Activated T-cell treated with anti-CD3 and anti-CD28 coated beads, Interleukin-2, amount 50 U/mL, for 24 hours (primary cell): ENCODE measurements around the gene AHRR.
"Not testable (repeated sequence)": the region's sequence is repeated elsewhere in the genome, so short reads cannot be mapped to it uniquely, and the experiment has no call there.

Source experiments
- DNase-seq: peaks from one replicate; pipeline ENCODE4 v3.0.0-alpha.2; 2020
- H3K27ac Mint-ChIP-seq: 2 replicates; pipeline ENCODE4 v1.8.0; 2020; ENCODE audit warnings: mild to moderate bottlenecking, mixed read lengths
- H3K27me3 Mint-ChIP-seq: 2 replicates; pipeline ENCODE4 v1.8.0; 2020; ENCODE audit warnings: mixed read lengths
- H3K36me3 Mint-ChIP-seq: 2 replicates; pipeline ENCODE4 v1.8.0; 2020; ENCODE audit warnings: low read depth, mixed read lengths
- H3K4me1 Mint-ChIP-seq: 2 replicates; pipeline ENCODE4 v1.8.0; 2020; ENCODE audit warnings: low read depth, mixed read lengths
- H3K4me3 Mint-ChIP-seq: 2 replicates; pipeline ENCODE4 v1.8.0; 2020; ENCODE audit warnings: mild to moderate bottlenecking, moderate library complexity, mixed read lengths
- H3K9me3 Mint-ChIP-seq: 2 replicates; pipeline ENCODE4 v1.8.0; 2020; ENCODE audit warnings: mixed read lengths

AHRR gene

DNA sequence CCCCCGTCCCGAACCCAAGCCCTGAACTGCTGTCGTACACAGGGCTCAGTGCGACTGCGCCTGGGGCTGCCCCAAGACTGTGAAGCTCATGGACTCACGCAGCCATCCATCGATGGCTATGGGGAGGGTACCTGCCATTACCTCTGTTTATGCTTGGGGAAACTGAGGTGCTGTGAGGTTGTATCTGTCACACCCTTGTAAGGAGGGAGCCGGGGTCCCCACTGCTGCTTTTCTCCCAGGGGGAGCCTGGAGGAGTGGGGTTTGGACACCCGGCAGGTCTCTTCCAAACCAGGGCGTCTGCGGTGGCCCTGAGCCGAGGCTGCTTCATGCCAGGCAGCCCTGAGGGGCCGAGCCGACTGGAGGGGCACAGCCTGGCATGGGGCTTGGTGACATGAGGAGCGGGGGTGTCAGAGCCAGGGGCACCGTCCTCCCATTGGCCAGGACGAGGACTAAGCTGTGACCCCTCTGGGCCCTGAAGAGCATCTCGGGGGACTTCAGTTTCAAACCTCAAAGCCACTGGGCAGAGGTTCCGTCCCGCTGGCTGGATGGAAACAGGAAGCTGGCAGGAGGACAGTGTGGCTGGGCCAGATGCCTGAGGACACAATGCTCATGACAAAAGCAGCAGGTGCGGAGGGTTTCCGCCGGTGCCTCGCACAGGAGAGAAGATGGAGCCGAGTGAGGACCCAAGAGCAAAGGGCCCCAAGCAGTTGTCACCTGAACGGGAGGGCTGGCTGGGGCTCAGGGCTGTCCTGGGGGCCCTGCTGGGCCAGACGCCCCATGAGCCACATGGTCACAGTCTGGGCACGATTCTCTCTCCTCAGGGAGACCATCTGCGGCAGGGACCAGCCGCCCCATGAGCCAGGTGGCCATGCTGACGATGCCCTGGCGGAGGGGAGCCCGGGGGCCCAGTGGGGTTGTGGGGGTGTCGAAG, 67.0 kb downstream of the AHRR start:
- Mint-ChIP-seq H3K4me1 (peaks cover 29% of the 10 kb centered on the region), H3K4me3 (no peak overlapping the region), H3K27me3 (peaks cover 3% of the 10 kb centered on the region), H3K27ac (no peak overlapping the region), H3K36me3 (peaks cover 46% of the 10 kb centered on the region), H3K9me3 (peaks cover 9% of the 10 kb centered on the region)
- no peak for DNase-seq

DNA sequence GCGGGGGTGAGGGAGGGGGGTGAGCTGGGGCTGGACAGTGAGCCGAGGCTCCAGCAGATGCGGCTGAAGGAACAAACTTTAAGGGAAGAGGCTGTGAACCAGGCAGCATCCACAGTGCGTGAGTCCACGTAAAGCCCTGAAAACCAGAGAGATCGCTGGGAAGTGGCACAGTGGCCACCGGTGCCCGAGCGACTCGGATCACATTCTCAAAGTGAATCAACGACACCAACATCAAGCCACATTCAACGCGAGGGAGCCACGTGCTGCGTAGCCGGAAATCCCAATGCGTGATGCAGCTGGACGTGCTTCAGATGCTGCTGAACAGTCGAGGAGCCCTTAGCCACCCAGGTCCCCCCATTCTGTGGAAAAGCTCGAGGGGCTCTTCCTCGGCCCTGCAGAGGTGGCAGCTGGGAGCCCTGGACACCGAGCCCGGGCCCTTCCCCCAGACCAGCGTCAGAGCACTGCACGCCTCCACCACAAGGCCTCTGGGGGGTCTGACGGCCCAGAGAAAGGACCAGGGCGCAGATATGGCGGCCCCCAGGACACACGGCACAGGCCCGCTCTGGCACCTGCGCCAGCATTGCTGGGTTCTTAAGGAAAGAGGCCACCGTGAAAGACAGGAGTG, 67.8 kb downstream of the AHRR start:
- Mint-ChIP-seq H3K36me3 (peaks cover 41% of the 10 kb centered on the region), H3K27ac (no peak overlapping the region), H3K27me3 (peaks cover 3% of the 10 kb centered on the region), H3K9me3 (peaks cover 9% of the 10 kb centered on the region), H3K4me3 (no peak overlapping the region), H3K4me1 (peaks cover 29% of the 10 kb centered on the region)
- DNase-seq, result no peak

DNA sequence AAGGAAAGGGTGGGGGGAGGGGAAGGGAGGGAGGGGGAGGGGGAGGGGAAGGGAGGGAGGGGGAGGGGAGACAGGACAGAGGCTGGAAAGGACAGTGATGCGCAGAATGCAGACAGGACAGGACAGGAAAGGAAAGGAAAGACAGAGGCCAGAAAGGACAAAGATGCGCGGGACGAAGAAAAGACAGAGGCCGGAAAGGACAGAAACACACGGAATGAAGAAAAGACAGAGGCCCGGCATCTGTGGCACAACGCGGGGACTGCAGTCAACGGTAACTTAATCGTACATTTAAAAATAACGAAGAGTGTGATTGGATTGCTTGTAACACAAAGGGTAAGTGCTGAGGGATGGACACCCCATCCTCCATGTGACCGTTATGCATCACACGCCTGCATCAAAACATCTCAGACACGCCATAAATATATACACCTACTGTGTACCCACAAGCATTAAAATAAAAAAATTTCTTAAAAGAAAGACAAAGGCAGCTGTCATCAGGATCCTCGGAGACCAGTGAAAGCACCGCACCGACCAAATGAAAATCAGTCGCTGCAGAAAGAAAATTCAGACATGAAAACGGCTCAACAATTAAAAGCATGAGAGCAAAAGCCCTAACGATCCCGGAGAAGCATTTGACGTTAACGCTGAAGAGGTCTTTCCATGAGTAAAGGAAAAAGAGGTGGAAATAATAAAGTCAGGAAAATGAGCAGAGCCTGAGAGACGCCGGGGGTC, 68.5 kb downstream of the AHRR start:
- H3K4me1 Mint-ChIP-seq, result peaks cover 29% of the 10 kb centered on the region
- peaks cover 34% of the 10 kb centered on the region for H3K36me3 Mint-ChIP-seq
- no peak overlapping the region for H3K27ac Mint-ChIP-seq
- no peak for DNase-seq
- H3K9me3 Mint-ChIP-seq, result peaks cover 9% of the 10 kb centered on the region
- no peak overlapping the region for H3K4me3 Mint-ChIP-seq
- H3K27me3 Mint-ChIP-seq, result peaks cover 3% of the 10 kb centered on the region

DNA sequence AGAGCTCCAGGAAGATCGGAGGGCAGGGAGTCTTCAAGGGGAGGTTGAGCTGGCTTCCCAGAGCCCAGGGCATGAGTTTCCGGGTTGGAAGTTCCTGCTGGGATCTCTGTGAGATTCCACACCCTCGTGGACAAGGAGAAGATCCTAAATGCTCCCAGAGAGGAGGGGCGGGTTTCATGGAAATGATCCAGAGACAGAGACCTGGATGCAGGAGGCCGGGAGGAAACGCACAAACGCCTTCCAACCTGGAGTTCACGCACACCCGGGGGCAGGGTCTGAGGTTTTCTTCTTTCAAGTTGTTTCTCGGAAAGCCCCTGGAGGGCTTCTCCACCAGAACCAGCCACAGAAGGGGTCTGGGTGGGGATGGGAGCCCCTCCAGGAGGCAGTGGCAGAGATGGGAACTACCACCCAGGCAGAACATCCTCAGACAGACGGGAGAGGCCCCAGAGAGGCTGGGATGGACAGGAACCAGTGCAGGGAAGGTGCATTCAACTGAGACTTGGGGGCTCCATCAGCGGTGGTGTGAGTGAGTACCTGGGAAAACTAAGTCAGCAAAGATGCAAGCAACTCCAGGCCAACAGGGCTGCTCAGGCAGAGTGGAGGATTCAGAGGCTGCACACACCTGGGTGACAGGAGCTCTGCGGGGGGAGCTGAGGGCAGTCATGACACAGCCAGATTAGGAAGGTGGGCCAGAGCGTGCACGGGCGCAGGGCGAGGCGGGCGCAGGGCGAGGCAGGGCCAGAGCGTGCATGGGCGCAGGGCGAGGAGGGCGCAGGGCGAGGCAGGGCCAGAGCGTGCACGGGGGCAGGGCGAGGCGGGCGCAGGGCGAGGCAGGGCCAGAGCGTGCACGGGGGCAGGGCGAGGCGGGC, 69.3 kb downstream of the AHRR start:
- Mint-ChIP-seq H3K9me3 (peaks cover 4% of the 10 kb centered on the region), H3K27ac (no peak overlapping the region), H3K4me1 (peaks cover 29% of the 10 kb centered on the region), H3K4me3 (no peak overlapping the region), H3K36me3 (peaks cover 26% of the 10 kb centered on the region), H3K27me3 (peaks cover 3% of the 10 kb centered on the region)
- DNase-seq, result peak; percentile 26

DNA sequence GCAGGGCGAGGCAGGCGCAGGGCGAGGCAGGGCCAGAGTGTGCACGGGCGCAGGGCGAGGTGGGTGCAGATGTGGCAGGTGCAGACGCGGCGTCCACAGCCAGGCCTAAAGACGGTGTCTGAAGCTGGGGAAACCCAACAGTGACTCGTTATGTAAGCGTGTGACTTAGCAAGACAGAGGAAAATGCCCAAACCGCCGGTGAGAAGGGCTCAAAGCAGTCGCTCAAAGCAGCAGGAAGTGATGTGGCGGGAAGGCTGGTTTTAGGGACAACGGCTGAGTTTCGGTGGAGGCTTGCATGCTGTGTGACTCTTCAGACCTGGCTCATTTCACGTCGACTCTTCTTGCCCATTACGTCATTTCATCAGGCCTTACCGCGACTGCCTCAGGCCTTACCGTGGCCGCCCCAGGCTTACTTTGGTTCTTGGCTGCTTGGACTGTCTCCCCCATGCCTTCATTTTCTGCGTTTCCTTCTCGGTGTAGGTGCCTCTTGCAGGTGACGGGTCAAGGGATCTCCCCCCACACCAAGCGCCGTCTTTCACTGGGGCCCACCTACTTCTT, 71.0 kb downstream of the AHRR start:
- Mint-ChIP-seq H3K36me3 (peaks cover 14% of the 10 kb centered on the region), H3K27ac (peak overlapping the region; percentile 92), H3K9me3 (no peaks in the 10 kb centered on the region), H3K4me1 (peaks cover 29% of the 10 kb centered on the region), H3K4me3 (peak overlapping the region; percentile 71), H3K27me3 (no peaks in the 10 kb centered on the region)
- peak; percentile 81 for DNase-seq

DNA sequence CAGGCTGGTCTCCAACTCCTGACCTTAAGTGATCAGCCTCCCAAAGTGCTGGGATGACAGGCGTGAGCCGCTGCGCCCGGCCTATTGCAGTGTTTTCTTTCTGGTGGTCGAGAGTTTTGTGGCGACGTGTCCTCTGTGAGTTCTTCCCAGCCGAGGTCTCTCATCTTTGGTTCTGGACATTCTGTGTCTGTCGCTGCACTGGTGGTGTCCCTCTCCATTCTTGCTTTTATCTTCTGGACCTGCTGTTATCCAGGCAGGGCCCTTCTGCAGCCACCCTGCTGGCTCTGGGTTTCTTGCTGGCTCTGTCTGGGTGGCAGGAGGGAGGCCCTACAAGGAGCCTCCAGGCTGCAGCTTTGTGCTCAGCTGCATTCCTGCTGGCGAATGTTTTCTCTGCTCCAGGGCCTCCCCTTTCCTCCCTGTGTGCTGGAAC, 72.3 kb downstream of the AHRR start:
- peaks cover 34% of the 10 kb centered on the region for H3K4me1 Mint-ChIP-seq
- H3K36me3 Mint-ChIP-seq, result peaks cover 7% of the 10 kb centered on the region
- no peaks in the 10 kb centered on the region for H3K27me3 Mint-ChIP-seq
- peak overlapping the region; percentile 71 for H3K4me3 Mint-ChIP-seq
- peak overlapping the region; percentile 92 for H3K27ac Mint-ChIP-seq
- DNase-seq, result peak; percentile 31
- H3K9me3 Mint-ChIP-seq, result no peaks in the 10 kb centered on the region

DNA sequence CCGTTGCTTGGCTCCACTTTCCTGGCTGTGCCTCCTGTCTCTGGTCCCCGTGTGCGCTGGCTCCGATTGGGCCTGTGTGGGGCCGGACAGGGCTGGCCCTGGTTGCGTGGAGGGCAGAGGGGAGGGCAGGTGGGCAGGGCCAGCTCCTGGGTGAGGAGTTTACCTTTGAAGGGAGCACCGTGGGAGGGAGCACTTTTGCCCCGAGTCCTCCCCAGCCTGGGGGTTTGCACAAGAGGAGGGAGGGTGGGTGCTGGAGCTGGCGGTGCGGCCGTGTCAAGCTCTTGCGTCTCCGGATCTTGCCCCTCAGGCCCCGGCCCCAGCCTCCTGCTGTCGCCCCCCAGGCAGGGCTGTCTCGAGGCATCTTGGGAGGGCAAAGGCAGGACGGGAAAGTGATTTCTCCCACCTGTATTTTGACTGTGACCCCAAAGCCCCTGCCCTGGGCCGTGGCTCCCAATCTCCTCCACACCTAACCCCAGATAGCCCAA, 73.2 kb downstream of the AHRR start:
- Mint-ChIP-seq H3K9me3 (no peaks in the 10 kb centered on the region), H3K4me3 (no peak overlapping the region), H3K36me3 (peaks cover 13% of the 10 kb centered on the region), H3K4me1 (peaks cover 41% of the 10 kb centered on the region), H3K27me3 (peaks cover 5% of the 10 kb centered on the region), H3K27ac (peak overlapping the region; percentile 14)
- peak; percentile 28 for DNase-seq

DNA sequence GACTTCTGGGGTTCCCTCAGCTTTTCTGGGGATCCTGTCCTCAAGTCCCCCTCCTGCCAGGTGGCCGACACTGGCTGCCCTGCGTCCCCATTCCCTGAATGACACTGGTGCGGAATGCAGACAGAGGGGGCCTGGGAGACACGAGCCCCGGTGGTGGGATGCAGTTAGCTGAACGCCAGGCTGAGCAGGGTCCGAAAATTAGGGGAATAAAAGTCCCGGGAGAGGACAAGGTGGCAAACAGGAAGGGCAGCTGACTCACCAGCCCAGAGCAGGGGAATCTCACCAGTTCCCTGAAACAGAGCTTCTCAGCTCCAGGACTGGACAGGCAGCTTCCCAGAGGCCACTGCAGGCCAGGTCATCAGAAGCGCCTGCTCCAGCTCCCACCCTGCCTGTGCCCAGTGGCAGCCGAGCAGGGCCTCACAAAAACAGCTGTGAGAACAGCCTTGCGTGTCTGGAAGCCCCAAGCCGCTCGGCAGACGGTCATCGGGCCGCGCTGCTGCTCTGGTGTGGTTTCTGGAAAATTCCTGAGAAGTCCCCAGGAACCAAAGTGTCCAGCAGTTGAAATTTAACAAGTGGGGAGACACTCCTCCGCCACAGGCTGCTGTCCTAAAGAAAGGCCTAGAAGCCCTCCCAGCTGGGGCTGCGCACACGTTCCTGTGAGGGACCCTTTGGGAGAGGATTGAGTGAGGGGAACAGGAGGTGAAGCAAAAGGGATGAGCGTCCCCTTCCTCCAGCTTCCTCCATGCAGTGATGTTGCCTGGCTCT, 73.8 kb downstream of the AHRR start:
- H3K4me3 Mint-ChIP-seq, result no peak overlapping the region

DNA sequence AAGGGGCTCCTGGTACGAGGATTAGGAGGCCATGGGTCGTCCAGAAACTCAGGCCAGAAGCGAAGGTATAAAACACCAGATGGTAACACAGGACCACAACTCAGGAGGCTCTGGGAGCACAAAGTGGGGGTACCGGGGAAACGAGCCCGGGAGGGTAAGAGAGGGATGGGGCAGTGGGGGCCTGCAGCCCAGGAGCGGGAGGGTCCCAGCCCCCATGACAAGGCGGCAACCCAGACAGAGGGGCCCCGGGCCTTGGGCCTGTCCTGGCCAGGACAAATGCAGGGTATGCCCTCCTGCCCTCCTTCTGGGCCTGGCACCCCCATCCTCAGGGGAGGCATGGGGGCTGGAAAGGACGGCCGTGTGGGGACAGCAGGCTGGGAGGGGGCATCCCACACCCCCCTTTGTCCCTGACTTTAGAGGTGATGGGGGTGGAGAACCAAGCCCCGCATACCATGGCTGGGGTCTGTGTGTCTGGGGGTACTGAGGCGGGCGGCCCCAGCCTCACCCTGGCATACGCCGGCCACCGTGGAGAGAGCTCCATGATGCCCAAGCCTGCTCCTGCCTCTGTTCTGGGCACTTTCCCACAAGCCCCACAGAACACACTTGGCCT, 74.5 kb downstream of the AHRR start:
- peaks cover 16% of the 10 kb centered on the region for H3K27me3 Mint-ChIP-seq
- H3K9me3 Mint-ChIP-seq, result no peaks in the 10 kb centered on the region
- H3K36me3 Mint-ChIP-seq, result peaks cover 22% of the 10 kb centered on the region
- peak; percentile 36 for DNase-seq
- H3K4me1 Mint-ChIP-seq, result peaks cover 42% of the 10 kb centered on the region
- H3K4me3 Mint-ChIP-seq, result no peak overlapping the region
- no peak overlapping the region for H3K27ac Mint-ChIP-seq

More for the DNA sequence above, 73.8 kb downstream of the AHRR start:
- no peaks in the 10 kb centered on the region for H3K9me3 Mint-ChIP-seq
- peaks cover 18% of the 10 kb centered on the region for H3K36me3 Mint-ChIP-seq
- H3K27me3 Mint-ChIP-seq, result peaks cover 11% of the 10 kb centered on the region
- H3K27ac Mint-ChIP-seq, result peak overlapping the region; percentile 14
- peak; percentile 28 for DNase-seq
- peaks cover 45% of the 10 kb centered on the region for H3K4me1 Mint-ChIP-seq

DNA sequence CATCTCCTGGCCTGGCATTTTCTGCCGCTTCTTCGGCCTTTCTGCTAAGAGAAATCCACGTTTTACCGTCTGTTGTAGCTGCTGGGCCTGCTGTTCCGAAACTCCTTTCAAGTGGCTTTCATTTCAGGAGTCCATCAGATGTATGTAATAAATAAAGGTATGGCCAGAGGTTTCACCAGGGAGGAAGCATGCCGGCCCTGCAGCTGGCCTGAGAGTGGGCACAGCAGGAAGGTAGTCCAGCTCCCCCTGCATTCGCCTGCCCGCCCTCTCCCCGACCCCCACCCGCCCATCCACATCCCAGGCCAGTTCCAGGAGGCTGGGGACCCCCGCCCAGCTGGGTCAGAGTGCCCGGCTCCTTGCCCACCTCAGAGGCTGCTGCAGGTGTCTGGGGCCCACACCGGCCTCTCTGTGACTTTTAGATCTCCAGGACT, 75.0 kb downstream of the AHRR start:
- Mint-ChIP-seq H3K4me3 (no peak overlapping the region), H3K36me3 (peaks cover 25% of the 10 kb centered on the region), H3K27me3 (peaks cover 21% of the 10 kb centered on the region), H3K9me3 (no peaks in the 10 kb centered on the region), H3K27ac (no peak overlapping the region), H3K4me1 (peaks cover 44% of the 10 kb centered on the region)
- peak; percentile 36 for DNase-seq

DNA sequence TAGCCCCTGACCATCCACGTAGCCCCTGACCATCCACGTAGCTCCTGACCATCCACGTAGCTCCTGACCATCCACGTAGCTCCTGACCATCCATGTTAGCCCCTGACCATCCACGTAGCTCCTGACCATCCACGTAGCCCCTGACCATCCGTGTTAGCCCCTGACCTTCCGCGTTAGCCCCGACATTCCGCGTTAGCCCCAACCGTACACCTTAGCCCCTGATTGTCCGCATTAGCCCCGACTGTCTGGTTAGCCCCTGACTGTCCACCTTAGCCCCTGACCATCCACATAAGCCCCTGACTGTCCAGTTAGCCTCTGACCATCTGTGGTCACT, 76.6 kb downstream of the AHRR start:
- peaks cover 49% of the 10 kb centered on the region for H3K4me1 Mint-ChIP-seq
- H3K27me3 Mint-ChIP-seq, result peaks cover 32% of the 10 kb centered on the region
- peak overlapping the region; percentile 14 for H3K27ac Mint-ChIP-seq
- peaks cover 33% of the 10 kb centered on the region for H3K36me3 Mint-ChIP-seq
- DNase-seq, result peak; percentile 34
- not testable (repeated sequence) for H3K4me3 Mint-ChIP-seq, H3K9me3 Mint-ChIP-seq

DNA sequence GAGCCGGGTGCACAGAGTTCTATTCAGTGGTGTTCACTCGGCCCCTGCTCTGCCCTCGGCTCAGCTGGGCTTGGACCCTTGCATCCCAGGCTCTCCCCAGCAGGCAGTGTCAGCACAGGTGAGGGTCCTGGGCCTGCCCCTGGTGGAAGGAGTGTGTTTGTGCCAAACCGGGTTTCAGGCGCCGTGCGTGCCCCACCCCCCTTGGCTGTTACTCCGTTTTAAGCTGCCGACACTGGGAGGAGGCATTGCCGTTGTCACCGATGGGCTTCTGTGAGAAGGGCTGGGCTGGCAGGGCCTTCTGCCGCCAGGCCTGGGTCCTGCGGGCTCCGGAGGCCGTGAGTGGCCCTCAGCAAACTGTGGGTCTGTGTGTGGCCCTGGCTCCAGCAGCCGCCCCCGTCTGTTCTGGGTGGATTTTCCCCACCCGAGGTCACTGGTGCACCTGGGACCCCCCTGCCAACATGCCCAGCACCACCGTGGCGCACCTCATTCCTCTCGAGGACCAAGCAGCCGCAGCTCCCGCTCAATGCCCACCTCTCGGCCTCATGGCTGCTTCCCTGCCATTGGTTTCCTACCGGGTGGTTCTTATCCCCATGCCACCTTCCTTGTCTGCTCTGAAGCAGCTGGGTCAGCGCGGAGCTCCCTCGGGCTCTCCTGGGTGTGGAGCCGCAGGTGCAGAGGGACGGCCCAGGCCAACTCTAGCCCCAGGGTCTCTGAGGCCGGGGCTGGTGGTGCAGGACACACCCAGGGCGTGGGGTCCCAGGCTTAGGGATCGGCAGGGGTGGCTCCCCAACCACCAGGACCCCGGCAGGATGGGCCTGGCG, 77.2 kb downstream of the AHRR start:
- peaks cover 31% of the 10 kb centered on the region for H3K36me3 Mint-ChIP-seq
- H3K9me3 Mint-ChIP-seq, result no peaks in the 10 kb centered on the region
- H3K4me3 Mint-ChIP-seq, result no peak overlapping the region
- peaks cover 34% of the 10 kb centered on the region for H3K27me3 Mint-ChIP-seq
- H3K4me1 Mint-ChIP-seq, result peaks cover 46% of the 10 kb centered on the region
- DNase-seq, result no peak
- H3K27ac Mint-ChIP-seq, result peak overlapping the region; percentile 92
